Fibroblast of pulmonary artery (primary cell): Measurements from ENCODE around the gene YOD1.

Source experiments
- DNase-seq: peaks from one replicate; pipeline ENCODE4 v3.0.0-alpha.2; 2010; ENCODE audit warnings: low read depth
- H3K4me3 ChIP-seq: replicated peaks from 2 replicates; pipeline ENCODE4 v1.5.1; 2011; ENCODE audit warnings: low read depth, mild to moderate bottlenecking, control low read depth, low read length, moderate library complexity
- TF ChIP-seq, protein P1 (sequence below): IDR thresholded peaks from 2 replicates; pipeline ENCODE4 v1.5.1; 2011; ENCODE audit warnings: mild to moderate bottlenecking, control low read depth, low read length, inconsistent platforms; ENCODE audit errors: missing control alignments

YOD1 gene

DNA sequence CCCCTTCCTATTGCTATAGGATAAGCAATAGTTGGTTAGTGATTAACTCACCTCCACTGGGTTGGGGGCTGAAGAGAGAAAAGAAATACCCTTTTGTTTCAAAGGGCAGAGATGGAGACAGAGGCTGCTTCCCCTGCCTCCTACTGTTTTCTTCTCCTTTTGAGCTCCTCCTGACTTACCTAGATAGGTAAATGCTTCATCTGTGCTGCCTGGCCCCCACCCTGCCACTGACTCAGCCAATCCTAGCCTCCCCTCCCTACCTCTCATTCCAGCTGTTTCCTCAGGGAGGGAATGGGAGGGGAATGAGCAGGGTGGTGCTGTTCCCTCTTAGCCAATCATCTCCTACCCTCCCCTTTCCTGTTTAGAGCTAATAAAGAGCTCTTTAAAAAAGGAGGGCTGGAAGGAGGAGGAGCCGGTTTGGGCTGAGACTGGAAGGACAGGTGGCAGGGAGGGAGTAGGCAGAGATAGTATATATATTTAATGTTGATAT lies 18.4 kb downstream of the YOD1 start, which contains the start of gene C1orf116:
TSS of gene C1orf116 (minus strand) at position 229 of the 490 bp plus-strand sequence. CDS start 5,158 bp downstream, outside the sequence.
- no peak within 1 kb of the TSS for H3K4me3 ChIP-seq
- no peak for DNase-seq
- TF ChIP-seq, protein P1, sequence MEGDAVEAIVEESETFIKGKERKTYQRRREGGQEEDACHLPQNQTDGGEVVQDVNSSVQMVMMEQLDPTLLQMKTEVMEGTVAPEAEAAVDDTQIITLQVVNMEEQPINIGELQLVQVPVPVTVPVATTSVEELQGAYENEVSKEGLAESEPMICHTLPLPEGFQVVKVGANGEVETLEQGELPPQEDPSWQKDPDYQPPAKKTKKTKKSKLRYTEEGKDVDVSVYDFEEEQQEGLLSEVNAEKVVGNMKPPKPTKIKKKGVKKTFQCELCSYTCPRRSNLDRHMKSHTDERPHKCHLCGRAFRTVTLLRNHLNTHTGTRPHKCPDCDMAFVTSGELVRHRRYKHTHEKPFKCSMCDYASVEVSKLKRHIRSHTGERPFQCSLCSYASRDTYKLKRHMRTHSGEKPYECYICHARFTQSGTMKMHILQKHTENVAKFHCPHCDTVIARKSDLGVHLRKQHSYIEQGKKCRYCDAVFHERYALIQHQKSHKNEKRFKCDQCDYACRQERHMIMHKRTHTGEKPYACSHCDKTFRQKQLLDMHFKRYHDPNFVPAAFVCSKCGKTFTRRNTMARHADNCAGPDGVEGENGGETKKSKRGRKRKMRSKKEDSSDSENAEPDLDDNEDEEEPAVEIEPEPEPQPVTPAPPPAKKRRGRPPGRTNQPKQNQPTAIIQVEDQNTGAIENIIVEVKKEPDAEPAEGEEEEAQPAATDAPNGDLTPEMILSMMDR, result no peak

DNA sequence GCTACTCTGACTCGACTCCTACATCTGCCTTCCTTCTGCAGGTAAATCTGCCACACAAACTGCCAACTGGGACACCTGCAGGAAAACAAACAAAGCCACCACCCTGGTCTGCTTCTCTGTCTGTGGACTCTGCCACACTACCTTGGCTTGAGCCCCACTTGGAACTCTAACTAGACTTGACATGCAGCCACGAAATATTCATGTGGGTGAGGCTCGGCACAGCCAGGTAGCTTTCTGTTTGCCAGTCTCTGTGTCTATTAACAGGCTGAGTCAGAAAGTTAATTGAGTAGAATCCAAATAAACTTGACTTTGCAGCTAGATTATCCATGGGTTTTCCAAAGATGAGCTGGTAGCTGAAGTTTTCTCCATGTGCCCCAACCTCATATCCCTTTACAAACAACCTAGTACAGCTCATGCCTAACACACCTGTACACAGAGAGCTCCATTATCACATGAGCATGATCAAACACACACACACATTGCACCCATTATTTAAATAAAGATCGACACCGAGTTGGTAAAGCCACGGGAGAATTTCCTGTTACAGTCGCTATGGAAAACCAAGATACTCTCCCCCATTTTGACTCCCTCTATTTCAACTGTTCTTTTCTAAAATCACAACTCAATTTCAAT lies 19.3 kb downstream of the YOD1 start:
- DNase-seq, result no peak
- H3K4me3 ChIP-seq, result no peak overlapping the region

DNA sequence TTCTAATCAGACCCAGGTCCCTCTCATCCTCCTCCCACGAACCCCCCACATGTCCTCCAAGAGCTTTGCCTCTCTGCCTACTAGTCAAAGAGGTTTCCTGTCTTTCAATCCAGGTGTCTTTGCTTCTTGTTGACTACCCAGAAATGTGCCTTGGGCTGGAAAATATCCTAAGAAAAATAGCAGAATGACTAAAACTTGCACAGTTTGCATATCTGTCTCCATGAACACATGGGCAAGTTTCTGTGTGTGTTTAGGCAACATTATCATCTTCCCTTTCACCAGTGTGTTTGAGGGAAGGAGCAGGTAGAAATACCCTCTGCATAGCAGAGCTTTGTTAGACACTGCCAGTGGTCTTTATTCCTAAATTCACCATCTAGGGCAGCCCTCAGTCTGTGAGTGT lies 20.0 kb downstream of the YOD1 start:
- no peak overlapping the region for H3K4me3 ChIP-seq
- no peak for DNase-seq

More for the DNA sequence above, 19.3 kb downstream of the YOD1 start:
- TF ChIP-seq, protein P1, result no peak

DNA sequence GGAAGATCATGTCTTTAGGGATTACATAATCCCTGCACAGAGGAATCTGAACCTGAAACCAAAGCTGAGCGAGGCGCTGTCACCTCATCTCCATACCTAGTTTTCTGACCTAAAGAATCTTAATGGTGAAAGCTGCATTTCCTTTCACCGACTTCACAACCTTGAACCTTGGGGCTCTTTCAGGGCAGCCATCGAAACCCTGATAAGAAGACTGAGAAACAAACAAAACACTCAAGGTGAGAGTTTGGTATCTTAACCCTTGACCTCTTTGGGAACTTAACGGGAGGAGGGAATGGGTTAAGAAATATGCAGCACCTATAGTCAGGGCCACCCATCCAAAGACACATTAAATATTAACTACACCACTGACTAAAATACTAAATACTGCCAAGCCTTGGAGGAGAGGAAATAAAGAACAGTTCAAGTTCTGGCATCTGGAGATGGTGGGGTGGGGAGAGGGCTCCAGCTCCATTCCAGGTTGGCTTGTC lies 20.4 kb downstream of the YOD1 start:
- H3K4me3 ChIP-seq, result no peak overlapping the region
- DNase-seq, result no peak
- TF ChIP-seq, protein P1, result no peak

More for the DNA sequence above, 20.0 kb downstream of the YOD1 start:
- TF ChIP-seq, protein P1, result no peak

DNA sequence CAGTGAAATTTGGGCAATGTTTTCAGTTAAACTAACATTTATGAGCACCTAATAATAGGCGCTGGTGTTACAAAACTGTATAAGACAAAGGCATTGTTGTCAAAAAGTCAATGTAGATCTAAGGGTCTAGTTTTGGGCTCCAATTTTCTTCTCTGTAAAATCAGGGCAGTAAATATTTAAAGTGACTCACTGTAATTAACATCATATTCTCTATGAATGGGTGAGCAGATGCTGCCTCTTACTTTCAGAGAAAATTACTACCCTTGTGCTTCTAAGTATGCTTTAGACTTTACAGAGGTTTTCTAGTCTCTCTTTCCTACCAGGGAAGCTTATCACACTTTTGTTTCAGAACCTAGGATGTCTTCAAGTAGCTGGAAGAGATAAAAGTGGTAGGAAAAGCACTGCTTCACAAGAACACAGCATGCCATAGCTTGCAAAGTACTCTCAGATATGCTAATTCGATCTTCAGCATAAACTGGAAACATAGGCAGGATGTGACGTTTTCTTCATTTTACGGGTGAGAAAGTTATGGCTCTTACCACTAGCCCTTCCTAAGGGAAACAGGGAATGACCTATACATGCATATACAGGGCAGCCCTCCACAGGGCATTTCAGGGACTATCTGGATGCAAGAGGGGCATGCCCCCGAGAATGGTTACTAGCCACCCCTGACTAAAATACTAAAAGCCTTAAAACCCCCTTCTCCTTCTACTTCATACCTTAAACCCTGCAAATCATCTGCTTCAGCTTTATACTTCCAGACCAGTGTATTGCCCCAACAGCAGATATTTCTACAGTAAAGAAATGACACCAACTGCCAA lies 21.1 kb downstream of the YOD1 start:
- TF ChIP-seq, protein P1, result no peak

DNA sequence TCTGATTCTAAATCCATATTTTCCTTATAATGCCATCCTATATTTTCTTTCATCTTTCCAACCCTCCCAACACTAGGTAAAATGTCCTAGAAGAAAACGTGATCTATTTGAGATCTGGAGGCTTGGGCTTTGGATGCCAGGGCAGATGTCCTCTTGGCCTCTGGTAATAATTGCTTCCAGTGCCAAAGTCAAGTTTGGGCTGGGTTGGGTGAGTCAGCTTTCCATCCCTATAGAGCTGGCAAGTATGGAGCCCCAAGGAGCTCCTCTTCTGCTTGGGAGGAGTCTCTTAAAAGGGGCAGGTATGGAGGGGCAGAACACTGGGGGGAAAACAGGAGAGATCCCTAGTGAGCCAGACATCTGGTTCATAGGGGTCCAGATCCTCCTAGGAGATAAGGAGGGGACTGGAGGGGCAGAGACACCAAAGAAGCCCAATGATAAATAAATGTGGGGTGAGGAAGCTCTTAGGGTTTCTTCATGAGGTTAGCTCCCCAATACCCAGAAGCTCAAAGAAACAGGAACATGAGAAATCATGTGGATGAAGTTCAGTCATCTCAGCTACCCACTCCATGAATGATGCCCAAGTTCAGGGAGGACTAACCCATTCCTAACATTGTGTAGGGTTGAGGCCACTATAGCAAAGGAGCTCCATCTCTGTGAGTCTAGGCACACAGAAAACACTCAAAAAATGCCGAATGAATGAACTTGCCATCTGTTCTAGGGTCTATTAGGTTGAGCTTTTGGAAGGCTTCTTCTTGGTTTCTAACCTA lies 21.9 kb downstream of the YOD1 start:
- no peak overlapping the region for H3K4me3 ChIP-seq
- TF ChIP-seq, protein P1, result no peak

More for the DNA sequence above, 21.1 kb downstream of the YOD1 start:
- H3K4me3 ChIP-seq, result no peak overlapping the region
- no peak for DNase-seq

More for the DNA sequence above, 21.9 kb downstream of the YOD1 start:
- DNase-seq, result no peak
